HG02973 (cell line): ENCODE measurements around the gene TOGARAM2.

Experiments used
- ATAC-seq: cut with Tn5 transposase; IDR thresholded peaks from one replicate; pipeline ENCODE4 v1.9.1; 2021; ENCODE audit warnings: moderate library complexity; ENCODE audit not compliant: unreplicated experiment

The TOGARAM2 gene

DNA sequence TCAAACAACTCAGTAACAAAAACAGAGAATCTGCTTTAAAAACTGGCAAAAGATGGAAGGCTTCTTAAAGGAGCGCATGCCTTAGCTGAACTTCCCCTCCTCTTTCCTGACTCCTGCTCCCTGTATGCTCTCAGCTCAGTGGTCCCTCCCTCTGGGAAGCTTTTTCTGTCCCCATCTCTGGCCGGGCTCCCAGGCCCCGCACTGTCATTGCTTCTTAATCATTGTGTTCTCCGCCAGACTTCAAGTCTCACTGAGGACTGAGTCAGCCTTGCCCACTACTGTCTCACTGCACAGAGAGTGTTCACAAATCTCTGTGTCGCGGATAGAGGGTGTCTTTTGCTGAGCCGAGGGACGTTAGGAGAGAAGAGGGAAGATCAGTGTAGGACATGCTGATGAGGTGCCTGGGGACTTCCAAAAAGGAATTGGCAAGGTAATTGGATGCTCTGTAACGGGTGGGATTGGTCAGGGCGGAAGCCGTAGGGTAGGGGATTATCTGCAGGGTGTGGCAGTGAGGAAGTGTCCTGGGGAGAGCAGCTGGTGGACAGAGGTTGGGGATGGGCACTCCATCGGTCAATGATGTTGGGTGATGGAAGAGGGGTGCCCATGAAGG is 16.2 kb downstream of the TOGARAM2 start:
- no peak for ATAC-seq

- no peak for ATAC-seq
Observed at GRCh38 chr2:28997847-28998735, 17.0 kb downstream of the TOGARAM2 start.

- ATAC-seq = peak; percentile 87
Observed at GRCh38 chr2:29000481-29000880, 19.4 kb downstream of the TOGARAM2 start.

GRCh38 chr2:29000956-29001355 is 19.9 kb downstream of the TOGARAM2 start:
- ATAC-seq = no peak

GRCh38 chr2:29001806-29002205 is 20.7 kb downstream of the TOGARAM2 start:
- ATAC-seq = no peak

GRCh38 chr2:29004755-29005154 is 23.7 kb downstream of the TOGARAM2 start:
- no peak for ATAC-seq

- no peak for ATAC-seq
Observed at GRCh38 chr2:29005331-29005730, 24.2 kb downstream of the TOGARAM2 start.

DNA sequence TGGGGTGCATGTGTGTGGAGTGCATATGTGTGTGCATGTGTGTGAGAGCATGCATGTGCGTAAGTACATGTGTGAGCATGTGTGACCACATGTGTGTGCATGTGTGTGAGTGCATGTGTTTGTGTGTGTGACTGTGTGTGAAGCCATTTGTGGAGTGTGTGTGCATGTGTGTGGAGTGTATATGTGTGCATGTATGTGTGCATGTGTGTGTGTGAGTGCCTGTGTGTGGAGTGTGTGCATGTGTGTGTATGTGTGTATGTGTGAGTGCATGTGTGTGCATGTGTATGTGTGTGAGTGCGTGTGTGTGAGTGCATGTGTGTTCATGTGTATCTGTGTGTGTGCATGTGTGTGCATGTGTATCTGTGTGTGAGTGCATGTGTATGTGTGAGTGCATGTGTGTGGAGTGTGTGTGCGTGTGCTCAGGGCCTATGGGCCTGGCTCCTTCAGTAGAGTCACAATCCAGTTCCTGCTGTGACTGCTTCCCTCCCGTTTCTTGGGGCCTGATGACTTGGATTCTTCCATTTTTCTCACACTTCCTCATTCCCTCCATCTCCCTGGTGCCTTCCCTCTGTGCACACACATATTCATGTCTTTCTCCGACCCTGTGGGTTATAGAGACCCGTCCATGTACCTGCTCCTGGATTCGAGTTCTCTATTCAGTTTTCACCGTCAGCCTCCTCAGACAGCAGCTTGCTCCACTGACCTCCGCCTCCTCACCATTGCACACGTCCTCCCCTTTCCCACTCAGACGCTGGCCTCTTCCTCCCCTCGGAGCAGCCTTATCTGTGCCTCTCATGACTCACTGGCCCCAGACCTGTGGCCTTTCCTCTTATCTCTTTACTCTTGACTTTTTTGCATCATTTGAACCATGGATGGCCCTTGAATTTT is 25.2 kb downstream of the TOGARAM2 start:
- no peak for ATAC-seq

GRCh38 chr2:29006980-29007301 is 25.8 kb downstream of the TOGARAM2 start:
- ATAC-seq = no peak

DNA sequence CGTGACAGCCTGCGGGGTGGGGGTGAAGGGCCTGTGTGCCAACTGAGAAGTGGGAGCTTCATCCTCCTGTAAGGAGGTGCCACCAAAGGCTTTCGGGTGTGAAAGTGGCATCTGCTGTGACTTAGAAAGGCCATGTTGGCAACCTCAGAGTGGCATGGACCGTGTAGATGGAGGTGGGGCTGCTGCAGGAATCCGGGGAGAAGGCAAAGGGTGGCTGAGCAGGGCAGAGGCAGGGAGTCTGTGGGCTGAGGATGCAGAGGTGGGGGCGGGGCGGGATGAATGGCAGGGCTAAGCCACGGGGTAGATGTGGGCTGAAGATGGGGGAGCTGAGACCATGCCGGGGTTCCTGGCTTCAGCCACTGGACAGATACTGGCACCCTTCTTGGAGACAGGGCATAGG is 28.2 kb downstream of the TOGARAM2 start:
- ATAC-seq = no peak

GRCh38 chr2:29009711-29010677 is 28.9 kb downstream of the TOGARAM2 start:
- ATAC-seq = no peak

DNA sequence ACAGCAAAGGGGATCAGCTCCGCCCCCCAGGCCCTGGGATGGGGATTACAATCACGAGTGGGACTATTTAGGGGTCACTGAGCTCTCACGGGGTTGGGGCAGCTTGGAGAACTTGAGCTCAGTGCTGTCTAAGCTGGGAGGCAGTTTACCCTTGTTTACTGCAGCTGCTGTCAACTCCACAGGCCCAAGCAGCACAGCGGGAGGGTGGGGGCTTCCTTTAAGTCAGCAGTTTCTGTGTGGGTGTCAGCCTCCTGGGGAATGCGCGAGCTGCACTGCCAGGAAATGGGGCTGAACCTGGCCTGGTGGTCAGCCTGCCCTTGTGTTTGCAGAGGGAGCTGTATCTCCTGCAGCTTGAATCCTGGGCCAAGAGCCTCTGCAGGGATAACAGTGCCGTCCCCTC is 29.8 kb downstream of the TOGARAM2 start:
- no peak for ATAC-seq

- ATAC-seq = no peak
Observed at GRCh38 chr2:29011418-29012060, 30.4 kb downstream of the TOGARAM2 start.

DNA sequence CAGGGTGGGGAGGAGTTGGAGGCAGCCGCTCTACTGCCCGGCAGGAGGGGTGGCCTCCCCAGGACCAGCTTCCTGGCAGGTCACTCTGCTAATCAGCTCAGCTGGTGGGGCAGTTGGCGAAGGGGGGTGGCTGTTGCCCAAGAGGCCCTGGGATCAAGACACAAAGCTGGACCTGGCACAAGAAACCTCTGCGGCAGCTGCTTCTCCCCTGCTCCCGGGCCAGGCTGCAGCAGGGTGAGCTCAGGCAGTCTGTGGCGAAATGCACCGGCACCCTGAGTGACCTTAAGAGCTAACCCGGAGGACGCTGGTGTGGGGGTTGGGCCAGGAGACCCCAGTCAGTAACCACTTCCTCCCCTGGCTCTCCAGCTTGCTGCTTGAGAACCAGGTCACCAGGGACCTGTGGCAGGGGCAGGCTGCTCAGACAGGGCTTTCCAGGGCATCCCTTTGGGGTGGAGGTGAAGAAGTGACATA is 31.1 kb downstream of the TOGARAM2 start:
- no peak for ATAC-seq

DNA sequence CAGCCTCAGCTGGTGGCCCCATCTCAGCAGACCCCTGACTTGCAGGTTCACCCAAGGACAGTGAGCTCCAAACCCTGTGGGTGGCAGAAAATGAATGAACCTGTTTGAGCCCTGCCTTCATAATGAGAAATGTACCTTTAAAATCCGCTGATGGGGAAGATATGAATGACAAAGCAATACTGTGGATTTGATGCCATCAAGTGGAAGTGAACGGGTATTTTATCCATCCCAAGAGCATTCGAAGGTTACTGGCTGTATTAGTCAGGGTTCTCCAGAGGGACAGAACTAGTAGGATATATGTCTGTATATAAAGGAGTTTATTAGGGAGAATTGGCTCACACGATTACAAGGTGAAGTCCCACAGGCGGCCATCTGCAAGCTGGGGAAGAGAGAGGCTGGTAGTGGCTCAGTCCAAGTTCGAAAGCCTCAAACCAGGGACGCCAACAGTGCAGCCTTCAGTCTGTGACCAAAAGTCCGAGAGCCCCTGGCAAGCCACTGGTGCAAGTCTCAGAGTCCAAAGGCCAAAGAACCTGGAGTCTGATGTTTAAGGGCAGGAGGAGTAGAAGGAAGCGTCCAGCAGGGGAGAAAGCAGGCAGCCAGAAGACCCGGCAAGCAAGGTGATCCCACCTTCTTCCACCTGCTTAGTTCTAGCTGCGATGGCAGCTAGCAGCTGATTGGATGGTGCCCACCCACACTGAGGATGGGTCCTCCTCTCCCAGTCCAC is 32.1 kb downstream of the TOGARAM2 start:
- no peak for ATAC-seq

DNA sequence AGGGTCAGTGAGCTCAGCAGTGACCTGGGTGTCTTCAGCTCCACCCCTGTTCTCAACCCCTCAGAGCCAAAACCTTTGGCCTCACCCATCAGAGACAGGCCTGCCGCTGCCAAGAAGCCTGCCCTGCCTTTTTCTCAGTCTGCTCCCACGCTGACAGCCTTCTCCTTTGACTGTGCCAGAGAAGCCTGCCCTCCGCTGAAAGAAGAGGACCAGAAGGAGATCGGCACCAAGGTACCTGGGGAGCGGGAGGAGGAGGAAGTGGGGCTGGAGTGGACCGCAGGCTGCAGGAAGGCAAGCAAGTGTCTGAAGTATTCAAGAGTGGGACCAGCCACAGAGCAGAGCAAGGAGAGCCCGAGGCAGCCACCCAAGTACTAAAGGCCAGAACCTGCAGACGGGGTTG is 33.2 kb downstream of the TOGARAM2 start:
- ATAC-seq = no peak

GRCh38 chr2:29014811-29015421 is 33.8 kb downstream of the TOGARAM2 start:
- ATAC-seq = no peak

- no peak for ATAC-seq
Observed at GRCh38 chr2:29015701-29016470, 34.8 kb downstream of the TOGARAM2 start.
